GM13976 (cell line): Measurements from ENCODE around the gene KY.

Source experiments
- DNase-seq: peaks from one replicate; pipeline ENCODE4 v3.0.0; 2012; ENCODE audit warnings: low spot score
- in situ Hi-C: fragments of 300-500 bp; cut with MboI; formaldehyde crosslinking; loops from one replicate; pipeline ENCODE4 v1.12.0; 2022; ENCODE audit warnings: low sequenced_read_pairs, mixed read lengths, inconsistent platforms; ENCODE audit not compliant: unreplicated experiment
- TF ChIP-seq, protein P1 (sequence below): IDR thresholded peaks from 2 replicates; pipeline ENCODE4 v1.5.1; 2012; ENCODE audit warnings: borderline replicate concordance, mild to moderate bottlenecking; ENCODE audit not compliant: insufficient read depth; ENCODE audit errors: extremely low read depth, missing control alignments, control extremely low read depth

The KY gene

GRCh38 chr3:134605556-134605955, 45.3 kb downstream of the KY start:
- DNase-seq = no peak
- in situ Hi-C loops = no loop called here
- TF ChIP-seq, protein P1, sequence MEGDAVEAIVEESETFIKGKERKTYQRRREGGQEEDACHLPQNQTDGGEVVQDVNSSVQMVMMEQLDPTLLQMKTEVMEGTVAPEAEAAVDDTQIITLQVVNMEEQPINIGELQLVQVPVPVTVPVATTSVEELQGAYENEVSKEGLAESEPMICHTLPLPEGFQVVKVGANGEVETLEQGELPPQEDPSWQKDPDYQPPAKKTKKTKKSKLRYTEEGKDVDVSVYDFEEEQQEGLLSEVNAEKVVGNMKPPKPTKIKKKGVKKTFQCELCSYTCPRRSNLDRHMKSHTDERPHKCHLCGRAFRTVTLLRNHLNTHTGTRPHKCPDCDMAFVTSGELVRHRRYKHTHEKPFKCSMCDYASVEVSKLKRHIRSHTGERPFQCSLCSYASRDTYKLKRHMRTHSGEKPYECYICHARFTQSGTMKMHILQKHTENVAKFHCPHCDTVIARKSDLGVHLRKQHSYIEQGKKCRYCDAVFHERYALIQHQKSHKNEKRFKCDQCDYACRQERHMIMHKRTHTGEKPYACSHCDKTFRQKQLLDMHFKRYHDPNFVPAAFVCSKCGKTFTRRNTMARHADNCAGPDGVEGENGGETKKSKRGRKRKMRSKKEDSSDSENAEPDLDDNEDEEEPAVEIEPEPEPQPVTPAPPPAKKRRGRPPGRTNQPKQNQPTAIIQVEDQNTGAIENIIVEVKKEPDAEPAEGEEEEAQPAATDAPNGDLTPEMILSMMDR = no peak

DNA sequence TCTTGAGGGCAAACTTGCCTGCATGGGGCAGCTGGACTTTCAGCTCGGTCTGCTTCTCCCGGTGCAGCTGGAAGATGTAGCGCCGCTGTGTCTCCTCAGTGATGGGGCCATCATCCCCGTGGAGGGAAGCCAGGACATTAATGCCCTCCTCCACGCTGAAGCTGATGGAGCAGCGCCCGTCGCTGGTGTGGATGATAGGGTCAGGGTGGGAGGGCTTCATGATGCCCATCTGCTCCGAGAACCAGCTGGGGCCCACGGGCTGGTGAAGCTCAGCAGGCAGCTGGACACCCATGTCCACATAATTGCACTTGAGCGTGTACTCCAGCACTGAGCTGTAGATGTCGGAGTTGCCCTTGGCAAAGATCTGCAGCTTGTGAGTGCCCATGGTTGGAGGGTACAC, 46.9 kb downstream of the KY start:
- TF ChIP-seq, protein P1 = no peak
- in situ Hi-C loops = no loop called here
- DNase-seq = no peak

- in situ Hi-C loops = no loop called here
- DNase-seq = peak; percentile 16
- TF ChIP-seq, protein P1 = no peak
Observed at GRCh38 chr3:134603480-134603879, 47.3 kb downstream of the KY start.

DNA sequence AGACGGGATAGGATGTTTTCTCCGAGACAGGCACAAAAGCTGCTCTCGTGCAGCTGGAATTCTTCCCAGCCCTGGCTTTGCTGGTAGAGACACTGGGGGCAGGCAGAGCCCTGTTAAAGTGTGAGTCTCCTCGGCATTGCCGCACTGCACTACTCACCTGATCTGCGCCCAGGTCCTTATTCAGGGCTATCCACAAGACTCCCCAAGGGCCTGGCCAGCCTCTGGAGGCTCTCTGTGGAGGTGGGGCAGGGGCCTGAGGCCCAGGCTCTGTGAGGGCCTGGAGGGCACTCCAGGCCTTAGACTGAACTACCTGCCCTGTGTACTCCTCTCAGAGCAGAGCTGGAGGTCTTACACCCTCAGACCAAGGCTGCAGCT, 48.4 kb downstream of the KY start:
- DNase-seq = peak; percentile 16
- in situ Hi-C loops = no loop called here
- TF ChIP-seq, protein P1 = no peak

GRCh38 chr3:134601539-134602439, 49.0 kb downstream of the KY start:
- DNase-seq = peak; percentile 25
- in situ Hi-C loops = no loop called here
- TF ChIP-seq, protein P1 = no peak

DNA sequence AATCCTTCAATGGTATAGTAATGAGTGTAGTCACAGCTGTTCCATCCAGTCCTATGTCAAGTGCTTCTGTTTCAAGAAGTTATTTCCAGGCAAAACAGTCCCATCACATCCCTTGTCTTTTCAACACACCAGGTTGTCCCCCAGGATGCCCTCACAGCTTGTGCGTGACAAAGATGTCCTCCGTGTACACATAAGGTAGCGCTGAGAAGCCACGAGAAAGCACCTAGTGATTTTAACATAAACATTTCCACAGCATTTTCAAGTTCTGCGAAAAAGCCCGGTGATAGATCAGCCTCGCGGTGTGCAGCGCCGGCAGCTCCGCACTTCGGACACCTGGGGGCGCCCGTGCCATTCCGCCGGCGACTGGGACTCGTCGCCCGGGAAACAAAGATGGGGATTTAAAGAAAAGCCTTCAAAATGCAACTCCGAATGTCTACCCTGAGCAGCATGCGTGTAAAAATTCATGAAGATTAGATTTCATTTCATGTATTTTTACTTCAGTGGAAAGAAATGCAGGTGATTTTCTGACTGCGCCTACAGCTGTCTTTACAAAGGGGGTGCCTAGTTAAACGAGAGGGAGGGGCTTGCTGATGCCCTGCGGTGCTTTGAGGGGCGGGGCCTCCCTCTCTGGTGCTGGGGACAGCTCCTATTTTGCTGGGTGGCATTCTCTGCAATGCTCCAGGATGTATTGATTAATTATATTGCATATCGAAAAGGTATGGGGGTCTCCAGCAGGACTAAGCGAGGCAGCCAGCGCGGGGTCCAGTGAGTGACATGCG, 49.9 kb downstream of the KY start:
- TF ChIP-seq, protein P1 = peak; percentile 79
- DNase-seq = peak; percentile 86
- in situ Hi-C loops = no loop called here
